Measurements from ENCODE around the gene BRD4. TPM values are rescaled to one million over a fixed set of nuclear protein-coding genes. Genes with fewer than 3 reads are reported as not detected.

The BRD4 gene
- total RNA-seq, 1 donor from 2014 or later: 60.9 TPM

- no peak for TF ChIP-seq CTCF (IDR thresholded peaks at IDR 0.05; ENCODE audit: borderline replicate concordance)
- Histone ChIP-seq H3K36me3 (peaks cover 39% of the 10 kb centered on the region), H3K9me3 (replicated peaks) (no peaks in the 10 kb centered on the region), H3K4me3 (no peak overlapping the region), H3K4me1 (peaks cover 29% of the 10 kb centered on the region), H3K27ac (replicated peaks) (no peak overlapping the region), H3K27me3 (ENCODE audit: low read depth) (peaks cover 37% of the 10 kb centered on the region)
- no peak for DNase-seq
- intact Hi-C loops (cut with micrococcal nuclease): no loop called here
Measured at GRCh38 chr19:15234431-15235130, 97.8 kb downstream of the BRD4 start.

- Histone ChIP-seq H3K27me3 (ENCODE audit: low read depth) (peaks cover 37% of the 10 kb centered on the region), H3K27ac (replicated peaks) (no peak overlapping the region), H3K4me1 (peaks cover 26% of the 10 kb centered on the region), H3K36me3 (peaks cover 6% of the 10 kb centered on the region), H3K4me3 (no peak overlapping the region), H3K9me3 (replicated peaks) (no peaks in the 10 kb centered on the region)
- DNase-seq: no peak
- intact Hi-C loops (cut with micrococcal nuclease): no loop called here
- TF ChIP-seq CTCF (IDR thresholded peaks at IDR 0.05; ENCODE audit: borderline replicate concordance): no peak
Measured at GRCh38 chr19:15231271-15231670, 101.1 kb downstream of the BRD4 start.

GRCh38 chr19:15227261-15227660, 105.1 kb downstream of the BRD4 start:
- DNase-seq: no peak
- Histone ChIP-seq H3K9me3 (replicated peaks) (no peaks in the 10 kb centered on the region), H3K4me3 (no peak overlapping the region), H3K27ac (replicated peaks) (peak overlapping the region; percentile 85), H3K27me3 (ENCODE audit: low read depth) (peaks cover 22% of the 10 kb centered on the region), H3K36me3 (no peaks in the 10 kb centered on the region), H3K4me1 (peaks cover 33% of the 10 kb centered on the region)
- intact Hi-C loops (cut with micrococcal nuclease): no loop called here
- no peak for TF ChIP-seq CTCF (IDR thresholded peaks at IDR 0.05; ENCODE audit: borderline replicate concordance)

- no peak for DNase-seq
- intact Hi-C loops (cut with micrococcal nuclease): no loop called here
- TF ChIP-seq CTCF (IDR thresholded peaks at IDR 0.05; ENCODE audit: borderline replicate concordance): no peak
- H3K36me3 ChIP-seq: no peaks in the 10 kb centered on the region
- peaks cover 9% of the 10 kb centered on the region for H3K27me3 ChIP-seq (ENCODE audit: low read depth)
- no peaks in the 10 kb centered on the region for H3K9me3 ChIP-seq (replicated peaks)
- H3K4me3 ChIP-seq: no peak overlapping the region
- H3K27ac ChIP-seq (replicated peaks): peak overlapping the region; percentile 85
- peaks cover 24% of the 10 kb centered on the region for H3K4me1 ChIP-seq
Measured at GRCh38 chr19:15225760-15226159, 106.6 kb downstream of the BRD4 start.

GRCh38 chr19:15223649-15224361, 108.5 kb downstream of the BRD4 start:
- H3K4me3 ChIP-seq: peak overlapping the region; percentile 82
- DNase-seq: no peak

More at GRCh38 chr19:15223649-15224361, 108.5 kb downstream of the BRD4 start:
- no peaks in the 10 kb centered on the region for H3K27me3 ChIP-seq (ENCODE audit: low read depth)
- H3K4me1 ChIP-seq: peaks cover 24% of the 10 kb centered on the region
- intact Hi-C loops (cut with micrococcal nuclease): no loop called here
- TF ChIP-seq CTCF (IDR thresholded peaks at IDR 0.05; ENCODE audit: borderline replicate concordance): no peak
- no peaks in the 10 kb centered on the region for H3K36me3 ChIP-seq
- peak overlapping the region; percentile 85 for H3K27ac ChIP-seq (replicated peaks)
- no peaks in the 10 kb centered on the region for H3K9me3 ChIP-seq (replicated peaks)

Measured in left ventricle myocardium inferior (tissue), 1 donor.